ENCODE data around the gene ZDHHC14.

ZDHHC14 gene

DNA sequence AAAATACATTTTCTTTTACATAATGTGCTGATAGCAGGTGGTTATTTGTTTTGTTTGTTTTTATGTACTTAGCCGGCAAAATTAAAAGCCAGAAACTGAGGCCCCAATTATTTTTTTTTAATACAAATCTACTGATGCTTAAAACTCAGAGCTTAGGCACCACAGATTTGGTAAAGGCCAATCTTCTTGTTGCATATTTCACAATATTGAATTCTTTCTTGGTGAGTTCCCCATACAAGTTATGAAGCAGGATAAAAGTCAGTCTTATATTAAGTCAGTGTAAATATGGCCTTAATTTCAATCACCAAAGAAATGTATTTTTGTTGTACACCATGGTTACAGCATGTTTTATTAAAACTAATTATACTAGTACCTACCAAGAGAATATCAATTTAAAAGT is 16.3 kb upstream of the ZDHHC14 start:
- Histone ChIP-seq H3K9me3 (ENCODE audit: low read length) (no peaks in the 10 kb centered on the region), H3K27me3 (ENCODE audit: control insufficient read depth in 1 of 2, insufficient read depth in 2 of 2, low read length in 2 of 2) (no peaks in the 10 kb centered on the region), H3K4me1 (ENCODE audit: insufficient read depth, low read length) (no peaks in the 10 kb centered on the region)

DNA sequence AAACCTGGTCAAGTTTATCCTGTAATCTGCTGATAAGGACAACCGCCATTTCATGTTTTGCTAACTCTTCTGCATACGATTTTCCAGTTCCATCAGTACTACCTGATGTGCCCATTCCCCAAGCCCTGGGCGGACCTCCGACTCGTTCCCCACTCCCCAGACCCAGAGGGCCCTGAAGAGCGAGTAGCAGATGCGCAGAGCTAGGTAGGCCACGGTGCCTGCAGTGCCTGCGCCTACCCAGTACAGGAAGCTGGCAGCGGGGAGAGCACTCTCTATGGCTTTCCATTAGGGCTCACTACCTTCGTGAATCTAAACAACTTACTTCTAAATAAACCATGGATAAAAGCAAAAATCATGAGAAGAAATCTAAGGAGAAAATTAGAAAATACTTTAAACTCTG is 14.3 kb upstream of the ZDHHC14 start:
- no peak overlapping the region for H3K27ac ChIP-seq (ENCODE audit: low read depth, low read length)
- no peaks in the 10 kb centered on the region for H3K4me1 ChIP-seq (ENCODE audit: insufficient read depth, low read length)
- H3K9me3 ChIP-seq (ENCODE audit: low read length), result no peaks in the 10 kb centered on the region
- no peaks in the 10 kb centered on the region for H3K36me3 ChIP-seq (ENCODE audit: insufficient read depth, low read length)
- no peaks in the 10 kb centered on the region for H3K27me3 ChIP-seq (ENCODE audit: control insufficient read depth in 1 of 2, insufficient read depth in 2 of 2, low read length in 2 of 2)
- no peak overlapping the region for H3K9ac ChIP-seq (ENCODE audit: low read length)
- no peak overlapping the region for H3K4me3 ChIP-seq (ENCODE audit: low read depth in 1 of 2, low read length in 2 of 2)

More for the DNA sequence above, 16.3 kb upstream of the ZDHHC14 start:
- no peak overlapping the region for H3K4me3 ChIP-seq (ENCODE audit: low read depth in 1 of 2, low read length in 2 of 2)
- H3K9ac ChIP-seq (ENCODE audit: low read length), result no peak overlapping the region
- H3K27ac ChIP-seq (ENCODE audit: low read depth, low read length), result no peak overlapping the region
- no peaks in the 10 kb centered on the region for H3K36me3 ChIP-seq (ENCODE audit: insufficient read depth, low read length)

DNA sequence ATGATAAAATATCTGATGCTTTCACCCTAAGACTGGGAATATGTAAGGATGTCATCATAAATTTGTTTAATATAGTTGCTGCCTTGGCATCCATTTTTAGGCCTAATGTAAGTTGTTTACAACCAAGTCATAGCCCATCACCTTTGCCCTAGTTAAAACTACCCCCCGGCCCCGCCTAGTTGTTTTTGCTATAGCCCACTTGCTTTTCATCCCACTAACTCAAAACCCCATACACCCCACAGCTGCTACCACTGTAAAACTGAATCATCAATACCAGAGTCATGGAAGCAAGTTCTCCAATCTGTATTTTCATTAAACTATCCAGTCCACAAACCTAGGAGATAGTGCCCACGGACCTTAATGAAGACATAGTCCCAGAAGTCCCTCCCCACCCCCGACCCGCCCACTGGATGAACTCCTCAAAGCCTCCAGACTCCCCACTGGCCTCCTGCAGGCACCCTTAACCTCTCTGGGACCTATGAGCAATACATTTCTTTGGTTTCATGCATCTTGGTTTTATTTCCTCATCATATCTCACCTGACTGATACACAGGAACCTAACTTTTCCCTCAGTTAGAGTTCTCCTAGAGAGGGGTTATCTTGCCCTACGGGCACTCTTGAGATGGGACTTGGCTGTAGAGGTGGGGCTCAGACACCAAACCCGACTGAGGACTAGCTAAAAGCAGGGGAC is 12.5 kb upstream of the ZDHHC14 start:
- Histone ChIP-seq H3K36me3 (ENCODE audit: insufficient read depth, low read length) (no peaks in the 10 kb centered on the region), H3K27ac (ENCODE audit: low read depth, low read length) (no peak overlapping the region), H3K27me3 (ENCODE audit: control insufficient read depth in 1 of 2, insufficient read depth in 2 of 2, low read length in 2 of 2) (peaks cover 0 to 4% of the 10 kb centered on the region in 2 donors), H3K9me3 (ENCODE audit: low read length) (no peaks in the 10 kb centered on the region), H3K9ac (ENCODE audit: low read length) (no peak overlapping the region), H3K4me3 (ENCODE audit: low read depth in 1 of 2, low read length in 2 of 2) (no peak overlapping the region), H3K4me1 (ENCODE audit: insufficient read depth, low read length) (no peaks in the 10 kb centered on the region)

DNA sequence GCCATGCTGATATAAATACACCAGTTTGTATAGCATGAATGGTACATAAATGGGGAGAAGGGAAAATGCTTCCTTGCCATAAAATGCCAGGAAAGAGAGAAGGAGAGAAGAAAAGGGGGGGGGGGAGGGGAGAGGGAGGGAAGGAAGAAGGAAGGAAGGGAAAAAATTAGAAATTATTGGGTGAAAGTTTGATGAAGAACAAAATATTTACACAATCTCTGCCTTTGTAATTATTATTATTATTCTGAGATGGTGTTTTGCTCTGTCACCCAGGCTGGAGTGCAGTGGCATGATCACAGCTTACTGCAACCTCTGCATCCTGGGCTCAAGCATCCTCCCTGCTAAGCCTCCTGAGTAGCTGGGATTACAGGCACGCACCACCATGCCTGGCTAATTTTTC is 10.2 kb upstream of the ZDHHC14 start:
- H3K27me3 ChIP-seq (ENCODE audit: control insufficient read depth in 1 of 2, insufficient read depth in 2 of 2, low read length in 2 of 2), result peaks cover 0 to 4% of the 10 kb centered on the region in 2 donors
- no peak overlapping the region for H3K9ac ChIP-seq (ENCODE audit: low read length)
- H3K4me1 ChIP-seq (ENCODE audit: insufficient read depth, low read length), result no peaks in the 10 kb centered on the region
- H3K27ac ChIP-seq (ENCODE audit: low read depth, low read length), result no peak overlapping the region
- H3K36me3 ChIP-seq (ENCODE audit: insufficient read depth, low read length), result no peaks in the 10 kb centered on the region
- H3K4me3 ChIP-seq (ENCODE audit: low read depth in 1 of 2, low read length in 2 of 2), result no peak overlapping the region
- H3K9me3 ChIP-seq (ENCODE audit: low read length), result no peaks in the 10 kb centered on the region

DNA sequence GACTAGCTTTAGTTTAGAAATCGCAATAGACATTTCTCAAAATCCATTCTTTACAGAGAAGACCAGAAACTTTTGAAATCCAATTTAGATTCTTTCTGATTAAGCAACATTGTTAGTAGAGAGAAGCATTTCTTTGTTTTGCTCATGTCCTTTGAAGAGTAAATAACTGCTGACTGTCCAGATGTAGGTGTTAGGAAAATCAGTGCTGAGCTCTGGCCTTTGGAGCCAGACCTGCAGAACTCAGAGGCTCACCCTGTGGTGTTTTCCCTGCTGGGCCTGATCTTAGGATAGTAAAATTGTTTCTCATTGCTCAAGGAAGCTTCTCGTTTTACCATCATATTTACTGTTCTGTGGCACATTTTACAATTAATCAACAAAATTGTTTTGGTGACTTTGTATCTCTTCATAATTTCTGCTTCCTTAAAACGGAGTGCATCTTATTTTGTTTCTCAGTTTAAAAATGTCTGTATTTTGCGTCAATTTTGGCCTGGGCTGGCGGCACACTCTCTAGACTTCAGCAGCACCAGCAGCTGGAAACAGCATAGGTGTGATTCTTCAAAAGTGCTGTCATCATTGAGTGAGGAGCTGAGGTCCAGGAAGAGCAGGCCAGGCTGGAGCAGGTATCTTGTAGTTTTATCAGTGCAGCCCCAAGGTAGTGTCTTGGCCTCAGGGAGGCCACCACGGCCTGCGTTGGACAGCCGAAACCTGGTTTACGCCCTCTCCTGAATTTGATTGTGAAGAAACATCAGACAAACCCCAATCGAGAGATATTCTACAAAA is 8.3 kb upstream of the ZDHHC14 start:
- Histone ChIP-seq H3K27me3 (ENCODE audit: control insufficient read depth in 1 of 2, insufficient read depth in 2 of 2, low read length in 2 of 2) (peaks cover 0 to 4% of the 10 kb centered on the region in 2 donors), H3K9ac (ENCODE audit: low read length) (no peak overlapping the region), H3K27ac (ENCODE audit: low read depth, low read length) (no peak overlapping the region), H3K4me3 (ENCODE audit: low read depth in 1 of 2, low read length in 2 of 2) (no peak overlapping the region), H3K36me3 (ENCODE audit: insufficient read depth, low read length) (no peaks in the 10 kb centered on the region), H3K9me3 (ENCODE audit: low read length) (no peaks in the 10 kb centered on the region), H3K4me1 (ENCODE audit: insufficient read depth, low read length) (no peaks in the 10 kb centered on the region)

DNA sequence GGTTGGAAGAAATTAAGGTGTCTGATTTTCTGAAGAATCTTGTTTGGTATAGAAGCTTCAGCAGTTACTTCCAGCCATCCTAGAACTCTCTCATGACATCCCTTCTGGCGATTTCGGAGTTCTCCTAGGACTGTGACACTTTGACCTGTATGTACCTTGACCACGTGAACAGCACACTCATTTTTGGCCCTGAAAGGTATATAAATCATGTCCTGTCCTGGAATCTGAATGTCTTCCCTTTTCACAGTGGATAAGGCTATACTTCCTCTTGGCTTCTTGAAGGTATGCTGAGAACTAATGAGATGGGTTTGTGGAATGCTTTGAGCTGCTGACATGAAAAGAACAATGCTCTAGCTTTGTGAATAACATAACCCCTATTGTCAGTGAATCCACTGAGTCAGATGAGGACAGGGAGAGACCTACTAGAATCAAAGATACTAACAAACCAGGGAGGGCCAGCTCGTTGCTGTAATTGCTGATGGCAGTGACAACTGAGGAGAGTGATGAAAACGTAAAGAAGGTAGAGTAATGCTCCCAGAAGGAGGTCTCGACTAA is 6.0 kb upstream of the ZDHHC14 start:
- Histone ChIP-seq H3K4me3 (ENCODE audit: low read depth in 1 of 2, low read length in 2 of 2) (no peak overlapping the region), H3K4me1 (ENCODE audit: insufficient read depth, low read length) (peaks cover 4% of the 10 kb centered on the region), H3K9me3 (ENCODE audit: low read length) (no peaks in the 10 kb centered on the region), H3K27ac (ENCODE audit: low read depth, low read length) (no peak overlapping the region), H3K9ac (ENCODE audit: low read length) (no peak overlapping the region), H3K27me3 (ENCODE audit: control insufficient read depth in 1 of 2, insufficient read depth in 2 of 2, low read length in 2 of 2) (peaks cover 0 to 4% of the 10 kb centered on the region in 2 donors), H3K36me3 (ENCODE audit: insufficient read depth, low read length) (no peaks in the 10 kb centered on the region)

DNA sequence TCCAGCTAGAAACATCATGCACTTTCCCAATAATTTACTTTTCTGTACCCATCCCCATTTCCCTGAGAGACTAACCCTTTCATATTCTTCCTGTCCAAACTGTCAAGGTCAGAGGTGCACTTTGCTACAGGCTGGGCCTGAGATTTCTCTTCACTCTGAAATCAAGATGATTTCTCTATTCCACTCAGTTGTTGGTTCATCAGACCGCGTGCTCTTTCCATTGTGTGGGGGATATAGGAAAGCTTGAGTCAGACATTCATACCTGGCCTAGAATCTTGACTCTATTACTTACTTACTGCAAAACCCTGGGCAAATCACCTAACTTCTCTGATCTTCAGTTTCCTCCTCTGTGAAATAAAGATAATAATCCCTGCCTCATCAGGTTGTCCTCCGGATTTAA is 4.7 kb upstream of the ZDHHC14 start:
- H3K27me3 ChIP-seq (ENCODE audit: control insufficient read depth in 1 of 2, insufficient read depth in 2 of 2, low read length in 2 of 2), result peaks cover 0 to 4% of the 10 kb centered on the region in 2 donors

DNA sequence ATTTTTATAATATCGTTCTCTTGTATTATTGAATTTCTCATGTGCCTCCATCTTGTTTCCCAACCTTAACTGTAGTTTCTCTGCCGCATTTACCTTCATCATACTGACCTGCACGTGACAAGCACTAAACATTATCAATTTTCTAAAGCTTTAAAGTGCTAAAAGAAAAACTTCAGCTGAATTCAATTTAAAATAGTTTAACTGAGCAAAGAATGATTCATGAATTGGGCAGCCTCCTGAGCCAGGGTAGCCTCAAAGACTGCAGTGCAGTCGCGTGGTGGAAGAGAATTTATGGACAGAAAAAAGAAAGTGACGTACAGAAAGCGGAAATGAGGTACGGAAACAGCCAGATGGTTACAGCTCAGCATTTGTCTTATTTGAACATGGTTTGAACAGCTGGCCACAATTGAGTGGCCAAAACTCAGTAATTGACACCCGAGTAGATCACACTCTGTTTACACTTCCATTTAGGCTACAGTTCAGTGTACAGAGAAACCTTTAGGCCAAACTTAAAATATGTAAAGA is 4.2 kb upstream of the ZDHHC14 start:
- no peak overlapping the region for H3K27ac ChIP-seq (ENCODE audit: low read depth, low read length)
- no peaks in the 10 kb centered on the region for H3K36me3 ChIP-seq (ENCODE audit: insufficient read depth, low read length)
- H3K4me1 ChIP-seq (ENCODE audit: insufficient read depth, low read length), result peaks cover 4% of the 10 kb centered on the region

More for the DNA sequence above, 4.7 kb upstream of the ZDHHC14 start:
- Histone ChIP-seq H3K9me3 (ENCODE audit: low read length) (no peaks in the 10 kb centered on the region), H3K4me3 (ENCODE audit: low read depth in 1 of 2, low read length in 2 of 2) (no peak overlapping the region), H3K9ac (ENCODE audit: low read length) (no peak overlapping the region), H3K27ac (ENCODE audit: low read depth, low read length) (no peak overlapping the region), H3K4me1 (ENCODE audit: insufficient read depth, low read length) (peaks cover 4% of the 10 kb centered on the region), H3K36me3 (ENCODE audit: insufficient read depth, low read length) (no peaks in the 10 kb centered on the region)

DNA sequence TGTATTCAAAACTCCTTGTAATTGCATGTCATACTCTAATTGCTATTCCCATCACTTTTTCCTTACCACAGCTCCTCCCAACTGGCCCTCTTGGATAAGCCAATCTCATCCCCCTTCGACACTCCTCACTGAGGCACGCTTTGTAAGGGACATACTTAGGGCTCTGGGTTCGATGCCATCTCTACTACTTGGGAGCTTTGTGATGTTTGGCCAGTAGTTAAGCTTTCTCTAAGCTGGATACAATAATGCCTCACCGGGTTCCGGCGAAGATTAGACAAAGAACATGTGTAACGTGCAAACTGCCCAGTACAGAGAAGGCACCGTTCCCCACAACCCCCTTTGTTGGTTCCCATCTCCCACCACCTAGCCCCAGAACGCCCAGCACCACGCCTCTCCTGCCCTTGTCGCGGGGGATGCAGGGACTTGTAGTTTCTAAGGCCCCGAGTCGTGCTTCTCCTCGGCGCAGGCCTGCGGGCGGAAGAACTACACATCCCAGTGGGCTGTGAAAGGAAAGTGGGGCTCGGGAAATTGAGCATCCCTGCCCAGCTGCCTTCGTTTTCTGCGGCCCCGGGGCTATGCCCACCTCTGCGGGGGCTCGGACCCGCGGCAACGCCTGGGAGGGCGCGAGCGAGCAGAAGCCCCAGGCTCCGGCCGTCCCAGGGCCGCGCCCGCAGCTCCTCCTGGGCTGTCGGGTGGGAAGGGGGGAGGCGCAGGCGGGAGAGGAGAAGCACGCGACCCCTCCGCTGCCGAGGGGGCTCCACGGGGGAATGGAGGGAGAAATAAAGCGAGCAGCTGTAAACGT is 1.1 kb upstream of the ZDHHC14 start:
- H3K9me3 ChIP-seq (ENCODE audit: low read length), result no peaks in the 10 kb centered on the region
- no peaks in the 10 kb centered on the region for H3K27me3 ChIP-seq (ENCODE audit: control insufficient read depth in 1 of 2, insufficient read depth in 2 of 2, low read length in 2 of 2)
- peak overlapping the region; percentile 51 for H3K9ac ChIP-seq (ENCODE audit: low read length)
- H3K4me1 ChIP-seq (ENCODE audit: insufficient read depth, low read length), result peaks cover 18% of the 10 kb centered on the region
- no peaks in the 10 kb centered on the region for H3K36me3 ChIP-seq (ENCODE audit: insufficient read depth, low read length)
- peak overlapping the region; percentile 56 to 97 for H3K4me3 ChIP-seq (ENCODE audit: low read depth in 1 of 2, low read length in 2 of 2)
- H3K27ac ChIP-seq (ENCODE audit: low read depth, low read length), result peak overlapping the region; percentile 80

More for the DNA sequence above, 4.2 kb upstream of the ZDHHC14 start:
- Histone ChIP-seq H3K27me3 (ENCODE audit: control insufficient read depth in 1 of 2, insufficient read depth in 2 of 2, low read length in 2 of 2) (peaks cover 0 to 4% of the 10 kb centered on the region in 2 donors), H3K9ac (ENCODE audit: low read length) (no peak overlapping the region), H3K4me3 (ENCODE audit: low read depth in 1 of 2, low read length in 2 of 2) (no peak overlapping the region), H3K9me3 (ENCODE audit: low read length) (no peaks in the 10 kb centered on the region)

DNA sequence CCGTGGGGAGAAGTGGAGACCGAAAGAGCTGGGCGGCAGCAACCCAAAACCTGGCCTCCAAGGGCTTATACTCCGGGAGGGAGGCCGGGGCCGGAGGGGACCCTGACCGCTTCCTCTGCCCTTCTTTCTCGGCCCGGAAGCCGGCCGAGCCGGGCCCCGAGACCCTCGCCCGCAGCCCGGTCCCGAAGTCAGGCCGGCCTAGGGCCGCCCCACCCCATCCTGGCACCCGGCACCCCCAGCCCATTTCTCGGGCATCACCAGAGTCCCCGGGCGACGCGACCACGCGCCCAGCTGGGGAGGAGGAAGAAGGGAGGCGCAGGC is 572 bp upstream of the ZDHHC14 start:
- Histone ChIP-seq H3K9ac (ENCODE audit: low read length) (peak overlapping the region; percentile 51), H3K27me3 (ENCODE audit: control insufficient read depth in 1 of 2, insufficient read depth in 2 of 2, low read length in 2 of 2) (no peaks in the 10 kb centered on the region), H3K36me3 (ENCODE audit: insufficient read depth, low read length) (no peaks in the 10 kb centered on the region), H3K4me1 (ENCODE audit: insufficient read depth, low read length) (peaks cover 18% of the 10 kb centered on the region), H3K27ac (ENCODE audit: low read depth, low read length) (peak overlapping the region; percentile 80), H3K4me3 (ENCODE audit: low read depth in 1 of 2, low read length in 2 of 2) (peak overlapping the region; percentile 56 to 97), H3K9me3 (ENCODE audit: low read length) (no peaks in the 10 kb centered on the region)

All from muscle layer of colon (tissue), 2 donors.